Transverse colon (tissue), 3 donors: ENCODE results near the gene SULT1C3.

Source experiments
- POLR2A ChIP-seq: fragments of 450-650 bp; IDR thresholded peaks from one replicate; pipeline ENCODE4 v1.6.1; 2016; ENCODE audit warnings: antibody characterized with exemption, mild to moderate bottlenecking, moderate library complexity
- TF ChIP-seq, protein P1 (sequence below), 5 experiments: fragments of 200-600 bp in 3 of 5; fragments of 450-650 bp in 2 of 5; sonication (generic) in 3 of 5; IDR thresholded peaks; 1 replicate in 2 of 5; 2 replicates in 3 of 5; pipeline ENCODE4 v1.5.1; 2016 to 2017; ENCODE audit warnings: antibody characterized with exemption in 5 of 5, inconsistent platforms in 3 of 5, mild to moderate bottlenecking in 2 of 5, moderate library complexity in 1 of 5

- no peak for TF ChIP-seq POLR2A
- TF ChIP-seq, protein P1, sequence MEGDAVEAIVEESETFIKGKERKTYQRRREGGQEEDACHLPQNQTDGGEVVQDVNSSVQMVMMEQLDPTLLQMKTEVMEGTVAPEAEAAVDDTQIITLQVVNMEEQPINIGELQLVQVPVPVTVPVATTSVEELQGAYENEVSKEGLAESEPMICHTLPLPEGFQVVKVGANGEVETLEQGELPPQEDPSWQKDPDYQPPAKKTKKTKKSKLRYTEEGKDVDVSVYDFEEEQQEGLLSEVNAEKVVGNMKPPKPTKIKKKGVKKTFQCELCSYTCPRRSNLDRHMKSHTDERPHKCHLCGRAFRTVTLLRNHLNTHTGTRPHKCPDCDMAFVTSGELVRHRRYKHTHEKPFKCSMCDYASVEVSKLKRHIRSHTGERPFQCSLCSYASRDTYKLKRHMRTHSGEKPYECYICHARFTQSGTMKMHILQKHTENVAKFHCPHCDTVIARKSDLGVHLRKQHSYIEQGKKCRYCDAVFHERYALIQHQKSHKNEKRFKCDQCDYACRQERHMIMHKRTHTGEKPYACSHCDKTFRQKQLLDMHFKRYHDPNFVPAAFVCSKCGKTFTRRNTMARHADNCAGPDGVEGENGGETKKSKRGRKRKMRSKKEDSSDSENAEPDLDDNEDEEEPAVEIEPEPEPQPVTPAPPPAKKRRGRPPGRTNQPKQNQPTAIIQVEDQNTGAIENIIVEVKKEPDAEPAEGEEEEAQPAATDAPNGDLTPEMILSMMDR (IDR thresholded peaks at IDR 0.05), result no peak
These were observed 22.6 kb upstream of the SULT1C3 start for GRCh38 chr2:108217211-108217610.
